Neuron (in vitro differentiated cells): Measurements from ENCODE around the gene FAF1.

Experiments used
- H2AFZ ChIP-seq: one replicate; pipeline ENCODE4 v1.6.1; 2013; ENCODE audit warnings: low read depth, mild to moderate bottlenecking, inconsistent platforms, low read length, moderate library complexity
- H3K27me3 ChIP-seq: one replicate; pipeline ENCODE4 v1.6.1; 2013; ENCODE audit warnings: low read length; ENCODE audit not compliant: insufficient read depth
- H3K36me3 ChIP-seq: one replicate; pipeline ENCODE4 v1.6.1; 2013; ENCODE audit warnings: low read length; ENCODE audit not compliant: insufficient read depth
- H3K4me1 ChIP-seq: one replicate; pipeline ENCODE4 v1.6.1; 2013; ENCODE audit warnings: low read length; ENCODE audit not compliant: insufficient read depth
- H3K4me3 ChIP-seq: 2 replicates; pipeline ENCODE4 v1.5.1; 2013; ENCODE audit warnings: mild to moderate bottlenecking, low read length, moderate library complexity
- H3K9me3 ChIP-seq: one replicate; pipeline ENCODE4 v1.6.1; 2013; ENCODE audit warnings: low read length

The FAF1 gene

DNA sequence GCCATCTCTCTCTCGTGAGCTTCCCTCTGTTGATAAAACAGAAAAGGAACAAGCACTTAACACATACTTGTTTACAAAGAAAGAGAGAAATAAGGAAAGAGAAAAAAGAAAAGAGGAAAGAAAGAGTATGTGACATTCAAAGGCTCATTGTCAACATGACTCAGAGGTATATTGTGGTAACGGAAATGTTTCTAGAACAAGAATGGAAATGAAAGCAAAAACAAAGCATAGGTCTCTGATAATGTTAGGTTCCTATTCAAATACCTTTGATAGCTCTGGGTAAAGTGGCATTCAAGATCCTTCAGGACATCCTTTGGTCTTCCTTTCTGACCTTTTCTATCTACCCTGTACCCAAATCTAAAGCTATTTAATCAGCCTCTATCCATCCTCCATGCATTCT is 469.4 kb downstream of the FAF1 start:
- H3K4me3 ChIP-seq = no peak overlapping the region
- H2AFZ ChIP-seq = no peak overlapping the region
- peaks cover 2% of the 10 kb centered on the region for H3K36me3 ChIP-seq
- no peaks in the 10 kb centered on the region for H3K9me3 ChIP-seq
- H3K4me1 ChIP-seq = no peaks in the 10 kb centered on the region
- no peaks in the 10 kb centered on the region for H3K27me3 ChIP-seq

DNA sequence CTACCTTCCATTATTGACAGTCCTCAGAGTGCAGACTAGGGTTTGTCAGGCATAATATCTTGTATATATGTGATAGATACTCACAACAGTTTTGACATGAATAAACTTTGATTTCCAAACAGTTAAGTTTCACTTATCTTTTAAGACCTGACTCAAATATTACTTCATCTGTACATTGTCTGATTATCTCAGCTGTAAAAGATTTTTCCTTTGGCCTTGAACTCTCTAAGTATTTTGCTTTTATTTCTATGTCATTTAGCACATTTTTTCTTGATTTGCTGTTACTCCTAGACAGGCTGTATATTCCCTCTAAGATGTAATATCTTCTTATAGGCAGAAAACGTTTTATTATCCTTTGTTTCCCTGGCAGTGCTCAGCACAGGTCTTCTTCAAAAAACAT is 471.2 kb downstream of the FAF1 start:
- Histone ChIP-seq H3K4me1 (no peaks in the 10 kb centered on the region), H3K9me3 (no peaks in the 10 kb centered on the region), H3K36me3 (peaks cover 2% of the 10 kb centered on the region), H3K4me3 (no peak overlapping the region), H2AFZ (no peak overlapping the region), H3K27me3 (no peaks in the 10 kb centered on the region)

DNA sequence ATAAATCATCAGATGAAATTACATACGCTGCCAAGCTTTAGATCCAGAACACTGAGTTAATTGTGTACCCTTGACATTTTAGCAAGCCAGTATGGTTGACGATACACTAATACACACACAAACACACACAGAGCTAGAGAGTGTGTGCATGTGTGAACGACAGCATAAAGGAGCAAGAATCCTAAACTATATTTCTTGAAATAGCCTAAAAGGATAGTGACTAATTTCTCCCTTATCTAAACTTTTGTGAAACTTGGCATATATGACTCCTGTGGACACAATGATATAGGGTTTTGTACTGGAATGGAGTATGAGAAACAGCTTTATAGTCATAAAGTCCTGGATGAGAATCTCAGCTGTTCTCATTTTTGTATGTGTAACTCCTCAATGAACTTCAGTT is 471.7 kb downstream of the FAF1 start:
- Histone ChIP-seq H3K27me3 (no peaks in the 10 kb centered on the region), H2AFZ (no peak overlapping the region), H3K36me3 (no peaks in the 10 kb centered on the region), H3K9me3 (no peaks in the 10 kb centered on the region), H3K4me3 (no peak overlapping the region), H3K4me1 (no peaks in the 10 kb centered on the region)

DNA sequence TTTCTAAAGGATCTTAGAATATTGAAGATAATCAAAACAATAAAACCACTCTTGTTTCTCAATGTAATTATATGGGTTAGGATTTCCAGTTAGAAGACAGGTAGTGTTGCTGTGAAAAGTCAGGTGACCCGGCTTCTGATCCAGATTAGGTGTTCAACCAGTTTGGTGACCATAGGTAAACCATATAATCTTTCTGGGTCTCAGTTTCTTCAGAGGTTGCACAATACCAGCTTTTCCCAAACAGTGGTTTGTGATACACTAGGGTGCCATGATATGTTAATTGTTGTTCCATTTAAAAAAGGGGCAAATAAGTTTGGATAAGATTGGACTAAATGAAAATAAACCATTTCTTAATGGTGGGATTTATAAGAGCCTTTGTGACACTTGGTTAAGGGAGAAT is 472.3 kb downstream of the FAF1 start:
- Histone ChIP-seq H3K27me3 (no peaks in the 10 kb centered on the region), H3K9me3 (no peaks in the 10 kb centered on the region), H3K36me3 (no peaks in the 10 kb centered on the region), H2AFZ (no peak overlapping the region), H3K4me1 (no peaks in the 10 kb centered on the region), H3K4me3 (no peak overlapping the region)

DNA sequence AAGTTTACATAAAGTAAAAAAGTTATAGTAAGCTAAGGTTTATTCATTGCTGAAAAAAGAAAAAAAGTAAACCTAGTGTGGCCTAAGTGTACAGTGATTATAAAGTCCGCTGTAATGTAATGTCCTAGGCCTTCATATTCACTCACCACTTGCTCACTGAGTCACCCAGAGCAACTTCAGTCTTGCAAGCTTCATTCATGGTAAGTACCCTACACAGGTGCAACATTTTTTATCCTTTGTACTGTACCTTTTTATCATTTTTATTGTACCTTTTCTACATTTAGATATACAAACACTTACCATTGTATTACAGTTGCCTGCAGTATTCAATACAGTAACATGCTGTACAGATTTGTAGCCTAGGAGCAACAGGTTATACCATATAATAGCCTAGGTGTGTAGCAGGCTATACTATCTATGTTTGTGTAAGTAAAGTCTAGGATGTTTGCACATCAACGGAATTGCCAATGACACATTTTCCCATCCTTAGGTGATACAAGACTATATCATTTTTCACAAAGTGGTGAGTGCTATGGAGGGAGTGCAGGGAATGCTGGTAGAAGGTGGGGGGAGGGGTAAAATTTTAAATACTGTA is 478.8 kb downstream of the FAF1 start:
- no peaks in the 10 kb centered on the region for H3K9me3 ChIP-seq
- H3K36me3 ChIP-seq = no peaks in the 10 kb centered on the region
- no peaks in the 10 kb centered on the region for H3K27me3 ChIP-seq
- no peak overlapping the region for H2AFZ ChIP-seq
- no peak overlapping the region for H3K4me3 ChIP-seq
- H3K4me1 ChIP-seq = no peaks in the 10 kb centered on the region

DNA sequence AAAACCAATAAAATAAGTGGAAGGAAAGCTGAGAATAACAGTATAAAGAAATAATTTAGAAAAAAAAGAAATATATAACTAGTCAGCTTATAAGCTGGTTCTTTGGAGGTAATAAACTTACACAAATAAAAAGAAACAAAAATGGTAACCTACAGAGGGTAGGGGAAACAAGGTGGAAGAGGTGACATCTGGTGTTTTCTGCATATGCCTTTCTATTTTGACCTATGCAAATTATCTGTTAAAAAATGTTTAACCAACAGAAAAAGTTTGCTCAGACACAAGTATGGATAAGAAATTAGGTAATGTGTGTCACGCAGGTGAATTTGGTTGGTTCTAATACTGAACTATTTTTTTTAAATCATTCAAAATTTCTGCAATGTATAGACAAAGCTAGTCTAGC is 483.3 kb downstream of the FAF1 start:
- peaks cover 12% of the 10 kb centered on the region for H3K36me3 ChIP-seq
- H3K9me3 ChIP-seq = no peaks in the 10 kb centered on the region
- H3K4me3 ChIP-seq = no peak overlapping the region
- H2AFZ ChIP-seq = no peak overlapping the region
- H3K4me1 ChIP-seq = no peaks in the 10 kb centered on the region
- H3K27me3 ChIP-seq = no peaks in the 10 kb centered on the region

DNA sequence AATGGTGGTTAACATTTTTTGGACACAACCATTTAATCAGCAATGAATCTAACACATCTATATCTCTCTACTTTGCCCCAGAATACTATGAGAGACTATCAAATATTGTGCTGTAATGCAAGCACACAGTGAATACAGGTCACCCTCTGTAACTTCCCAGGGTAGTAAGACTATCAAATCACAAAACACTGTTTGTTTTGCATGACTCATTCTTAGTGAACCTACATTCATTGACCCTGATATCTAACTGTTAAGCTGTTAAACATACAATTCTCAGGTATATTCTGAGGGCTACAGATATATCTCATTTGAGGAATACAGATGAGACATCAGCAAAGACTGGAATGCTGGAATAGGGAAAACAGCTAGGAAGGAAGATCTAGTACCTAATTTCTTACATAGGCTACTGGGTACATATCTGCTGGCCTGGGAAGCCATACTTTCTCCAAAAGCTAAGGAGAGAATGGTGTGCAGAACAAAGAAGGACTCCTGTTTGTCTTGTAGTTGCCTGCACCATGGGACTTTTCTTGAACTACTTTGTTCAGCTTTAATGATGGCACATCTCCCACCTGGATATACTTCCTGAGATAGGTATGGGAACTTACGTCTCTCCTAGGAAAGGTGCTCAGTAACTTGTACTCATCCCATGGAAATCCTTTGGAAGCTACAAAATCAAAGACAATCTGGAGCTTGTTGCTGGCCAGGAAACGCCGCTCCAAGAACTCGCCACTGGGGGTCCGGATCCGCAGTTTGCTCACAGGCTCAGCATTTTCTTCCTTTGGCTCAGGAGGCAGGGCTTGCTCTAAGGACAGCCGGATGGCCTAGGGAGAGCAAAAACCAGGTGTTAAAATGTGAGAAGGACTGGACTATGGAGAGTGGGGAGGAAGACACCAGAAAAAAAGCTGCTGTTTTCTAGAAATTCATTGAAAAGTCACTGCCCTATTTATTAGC is 484.9 kb downstream of the FAF1 start:
- Histone ChIP-seq H3K36me3 (peaks cover 12% of the 10 kb centered on the region), H3K9me3 (no peaks in the 10 kb centered on the region), H3K27me3 (no peaks in the 10 kb centered on the region), H3K4me3 (no peak overlapping the region), H2AFZ (no peak overlapping the region), H3K4me1 (no peaks in the 10 kb centered on the region)

DNA sequence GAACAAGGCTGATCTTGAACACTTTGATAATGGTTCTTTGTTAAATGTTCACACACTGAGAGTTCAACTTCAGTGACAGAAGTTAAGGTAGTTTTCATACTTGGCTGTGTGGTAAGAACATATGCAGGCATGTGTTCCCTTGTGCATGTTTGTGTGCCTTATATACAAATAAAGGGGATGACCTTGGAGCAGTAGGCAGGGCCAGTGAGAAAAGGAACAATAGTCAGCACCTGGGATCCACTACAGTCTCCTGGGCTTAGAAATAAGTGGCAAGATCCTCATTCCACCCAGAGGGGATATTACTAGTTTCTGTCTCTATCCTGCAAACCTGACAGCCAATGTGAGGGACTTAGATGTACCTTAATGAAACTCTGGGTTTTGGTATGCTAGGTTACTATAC is 486.6 kb downstream of the FAF1 start:
- Histone ChIP-seq H3K9me3 (no peaks in the 10 kb centered on the region), H3K27me3 (no peaks in the 10 kb centered on the region), H3K4me1 (no peaks in the 10 kb centered on the region), H2AFZ (no peak overlapping the region), H3K4me3 (no peak overlapping the region), H3K36me3 (peaks cover 12% of the 10 kb centered on the region)

DNA sequence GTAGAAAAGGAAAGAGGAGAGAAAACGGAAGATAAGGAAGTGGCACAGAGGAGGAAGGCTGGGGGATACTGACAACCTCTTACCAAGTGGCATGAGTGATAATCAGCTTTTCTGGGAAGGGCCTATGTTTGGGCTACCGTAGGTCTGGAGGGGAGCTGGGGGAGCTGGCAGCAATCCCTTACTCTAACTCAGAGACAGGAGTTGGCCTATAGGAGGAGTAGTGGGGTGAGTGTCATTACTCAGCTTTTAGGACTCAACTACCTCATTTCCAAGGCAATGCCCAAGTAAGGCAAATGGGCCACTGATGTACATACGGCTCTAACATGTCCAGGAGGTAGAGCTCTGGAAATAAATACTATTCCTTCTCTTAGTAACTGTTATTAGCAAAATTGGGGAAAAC is 488.1 kb downstream of the FAF1 start:
- Histone ChIP-seq H3K27me3 (no peaks in the 10 kb centered on the region), H3K36me3 (peaks cover 12% of the 10 kb centered on the region), H3K4me3 (no peak overlapping the region), H2AFZ (no peak overlapping the region), H3K4me1 (no peaks in the 10 kb centered on the region), H3K9me3 (no peaks in the 10 kb centered on the region)

DNA sequence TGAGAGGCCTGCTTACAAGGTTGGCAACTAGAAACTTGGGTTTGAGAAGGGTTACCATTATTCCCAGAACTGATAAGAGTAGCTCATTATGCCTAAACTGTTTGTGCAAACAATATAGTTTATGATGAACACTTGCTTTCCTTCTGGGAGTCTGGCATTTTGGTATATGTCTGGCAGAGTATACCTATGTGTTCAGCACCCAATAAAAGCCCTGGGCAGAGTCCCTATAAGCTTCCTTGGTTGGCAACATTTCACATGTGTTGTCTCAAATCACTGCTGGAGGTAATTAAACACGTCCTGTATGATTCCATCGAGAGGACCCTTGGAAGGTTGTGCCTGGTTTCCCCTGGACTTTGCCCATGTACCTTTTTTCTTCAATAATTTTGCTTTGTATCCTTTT is 497.1 kb downstream of the FAF1 start:
- no peaks in the 10 kb centered on the region for H3K36me3 ChIP-seq
- no peak overlapping the region for H3K4me3 ChIP-seq
- H3K27me3 ChIP-seq = no peaks in the 10 kb centered on the region
- no peaks in the 10 kb centered on the region for H3K4me1 ChIP-seq
- H3K9me3 ChIP-seq = no peaks in the 10 kb centered on the region
- no peak overlapping the region for H2AFZ ChIP-seq

DNA sequence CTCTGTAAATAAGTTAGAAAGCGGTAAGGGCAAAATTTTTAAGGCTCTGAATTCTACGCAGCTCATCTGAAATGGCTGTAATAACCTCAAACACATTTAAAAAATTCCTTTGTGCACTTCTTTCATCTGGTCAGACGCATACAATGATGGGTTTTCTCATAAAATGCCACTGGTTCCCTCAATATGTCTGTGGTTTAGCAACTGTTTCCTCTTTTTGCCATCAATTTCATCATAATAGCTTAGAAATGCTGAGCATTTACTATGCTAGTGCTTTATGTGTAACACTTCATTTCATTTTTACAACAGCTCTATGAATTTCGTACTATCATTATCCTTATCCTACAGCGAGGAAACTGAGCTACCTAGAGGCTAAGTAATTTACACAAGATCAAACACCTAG is 501.6 kb downstream of the FAF1 start:
- Histone ChIP-seq H3K36me3 (no peaks in the 10 kb centered on the region), H2AFZ (no peak overlapping the region), H3K9me3 (no peaks in the 10 kb centered on the region), H3K27me3 (no peaks in the 10 kb centered on the region), H3K4me1 (no peaks in the 10 kb centered on the region), H3K4me3 (no peak overlapping the region)

DNA sequence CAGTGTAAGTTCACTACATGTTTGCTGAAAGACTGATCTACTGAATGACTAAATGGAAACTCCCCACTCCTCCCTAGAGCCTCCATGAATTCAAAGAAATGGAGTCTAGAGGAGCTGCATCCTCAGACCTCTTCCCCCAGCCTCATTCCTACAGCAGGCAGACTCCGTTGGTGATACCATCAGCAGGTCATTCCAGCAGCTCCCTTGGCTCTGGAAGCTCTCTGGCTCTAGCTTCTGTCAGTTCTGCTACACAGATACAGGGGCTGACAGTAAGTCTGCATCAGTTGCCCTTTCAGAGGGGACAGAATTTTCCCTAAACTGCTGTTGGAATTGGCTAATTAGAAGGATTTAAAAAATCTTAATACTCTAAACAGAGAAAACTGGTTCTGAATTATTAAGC is 505.2 kb downstream of the FAF1 start:
- Histone ChIP-seq H3K4me3 (no peak overlapping the region), H2AFZ (no peak overlapping the region), H3K36me3 (no peaks in the 10 kb centered on the region), H3K27me3 (no peaks in the 10 kb centered on the region), H3K4me1 (no peaks in the 10 kb centered on the region), H3K9me3 (no peaks in the 10 kb centered on the region)

DNA sequence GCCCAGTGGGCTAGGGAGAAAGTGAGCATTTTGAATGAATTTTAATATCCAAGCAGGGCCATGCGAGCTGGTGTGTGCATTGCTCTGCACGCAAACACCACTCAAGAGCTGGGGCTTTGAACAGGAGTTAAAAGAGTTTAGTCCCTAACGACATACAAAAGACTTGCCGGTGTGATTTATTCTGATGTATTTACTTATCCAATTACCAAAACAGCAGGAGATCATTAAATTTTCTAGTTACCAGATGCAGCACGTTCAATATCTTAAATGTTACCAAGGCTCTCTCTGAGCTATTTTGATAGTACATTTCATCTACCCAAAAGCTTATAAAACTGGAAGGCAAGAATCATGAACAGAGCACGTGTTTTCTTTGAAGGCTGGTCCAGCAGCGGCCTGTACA is 506.8 kb downstream of the FAF1 start:
- Histone ChIP-seq H3K36me3 (no peaks in the 10 kb centered on the region), H3K27me3 (no peaks in the 10 kb centered on the region), H3K4me3 (no peak overlapping the region), H2AFZ (no peak overlapping the region), H3K4me1 (no peaks in the 10 kb centered on the region), H3K9me3 (no peaks in the 10 kb centered on the region)
